ENCODE data around the gene CALCR. TPM values are rescaled to one million over a fixed set of nuclear protein-coding genes. Genes with fewer than 3 reads are reported as not detected.

Gene CALCR
- total and polyA plus RNA-seq, 2 experiments from 2014 or later: 0.07 TPM; not detected in 1

GRCh38 chr7:93429563-93429962 lies 145.0 kb downstream of the CALCR start:
- H3K27ac ChIP-seq: no peak overlapping the region
- no peaks in the 10 kb centered on the region for H3K9me3 ChIP-seq (ENCODE audit: low read depth)
- 93% methylated on average over 3 of the region's 3 CpGs for WGBS (ENCODE audit: low lambda C conversion rate, missing lambda C conversion rate)
- H3K4me1 ChIP-seq (ENCODE audit: insufficient read depth): no peaks in the 10 kb centered on the region
- H3K4me2 ChIP-seq: no peak overlapping the region
- DNase-seq (ENCODE audit: low spot score): no peak
- no peaks in the 10 kb centered on the region for H3K79me2 ChIP-seq
- no peaks in the 10 kb centered on the region for H3K36me3 ChIP-seq (replicated peaks; ENCODE audit: insufficient read depth, low read depth)
- no peak for TF ChIP-seq EZH2 (IDR thresholded peaks at IDR 0.05; ENCODE audit: borderline replicate concordance)
- no peak for TF ChIP-seq CTCF (IDR thresholded peaks at IDR 0.05; ENCODE audit: poor library complexity)
- TF ChIP-seq EZH2phosphoT487 (IDR thresholded peaks at IDR 0.05; ENCODE audit: low read depth, severe bottlenecking, unreplicated experiment): no peak
- H2AFZ ChIP-seq: no peak overlapping the region
- no peaks in the 10 kb centered on the region for H4K20me1 ChIP-seq (ENCODE audit: insufficient read depth, poor library complexity, severe bottlenecking)
- no peaks in the 10 kb centered on the region for H3K27me3 ChIP-seq
- H3K9me2 ChIP-seq (replicated peaks; ENCODE audit: insufficient read depth): no peaks in the 10 kb centered on the region
- H3K4me3 ChIP-seq: no peak overlapping the region

- Histone ChIP-seq H4K20me1 (ENCODE audit: insufficient read depth, poor library complexity, severe bottlenecking) (no peaks in the 10 kb centered on the region), H3K27ac (no peak overlapping the region), H3K9me3 (ENCODE audit: low read depth) (no peaks in the 10 kb centered on the region), H3K27me3 (no peaks in the 10 kb centered on the region), H3K4me3 (no peak overlapping the region), H3K36me3 (replicated peaks; ENCODE audit: insufficient read depth, low read depth) (no peaks in the 10 kb centered on the region), H2AFZ (no peak overlapping the region), H3K79me2 (no peaks in the 10 kb centered on the region), H3K4me1 (ENCODE audit: insufficient read depth) (no peaks in the 10 kb centered on the region), H3K4me2 (no peak overlapping the region), H3K9me2 (replicated peaks; ENCODE audit: insufficient read depth) (no peaks in the 10 kb centered on the region)
- TF ChIP-seq EZH2 (IDR thresholded peaks at IDR 0.05; ENCODE audit: borderline replicate concordance): no peak
- TF ChIP-seq EZH2phosphoT487 (IDR thresholded peaks at IDR 0.05; ENCODE audit: low read depth, severe bottlenecking, unreplicated experiment): no peak
- no peak for TF ChIP-seq CTCF (IDR thresholded peaks at IDR 0.05; ENCODE audit: poor library complexity)
- no peak for DNase-seq (ENCODE audit: low spot score)
- 79% methylated on average over 2 of the region's 2 CpGs for WGBS (ENCODE audit: low lambda C conversion rate, missing lambda C conversion rate)
Observed at GRCh38 chr7:93427107-93427506, 147.4 kb downstream of the CALCR start.

- H3K79me2 ChIP-seq: no peaks in the 10 kb centered on the region
Observed at GRCh38 chr7:93426155-93426696, 148.3 kb downstream of the CALCR start.

More at GRCh38 chr7:93426155-93426696, 148.3 kb downstream of the CALCR start:
- Histone ChIP-seq H4K20me1 (ENCODE audit: insufficient read depth, poor library complexity, severe bottlenecking) (no peaks in the 10 kb centered on the region), H3K27me3 (no peaks in the 10 kb centered on the region), H3K27ac (no peak overlapping the region), H2AFZ (no peak overlapping the region), H3K36me3 (replicated peaks; ENCODE audit: insufficient read depth, low read depth) (no peaks in the 10 kb centered on the region), H3K4me3 (no peak overlapping the region), H3K9me3 (ENCODE audit: low read depth) (no peaks in the 10 kb centered on the region), H3K4me2 (no peak overlapping the region), H3K9me2 (replicated peaks; ENCODE audit: insufficient read depth) (no peaks in the 10 kb centered on the region), H3K4me1 (ENCODE audit: insufficient read depth) (no peaks in the 10 kb centered on the region)
- TF ChIP-seq EZH2 (IDR thresholded peaks at IDR 0.05; ENCODE audit: borderline replicate concordance) (no peak), CTCF (IDR thresholded peaks at IDR 0.05; ENCODE audit: poor library complexity) (no peak), EZH2phosphoT487 (IDR thresholded peaks at IDR 0.05; ENCODE audit: low read depth, severe bottlenecking, unreplicated experiment) (no peak)
- no peak for DNase-seq (ENCODE audit: low spot score)
- WGBS (ENCODE audit: low lambda C conversion rate, missing lambda C conversion rate): 92% methylated on average over 15 of the region's 15 CpGs

Measured in hepatocyte (in vitro differentiated cells).